Cardiac muscle cell (in vitro differentiated cells and primary cell): Measurements from ENCODE around the gene RBMS1. TPM values are rescaled to one million over a fixed set of nuclear protein-coding genes. Genes with fewer than 3 reads are reported as not detected.

Experiments used
- DNase-seq, 2 donors: peaks; one replicate each; pipeline versions ENCODE4 v3.0.0 to v3.0.0-alpha.2; 2010 to 2017; ENCODE audit warnings: low read depth in 1 of 2, low spot score in 1 of 2
- H3K27ac ChIP-seq: fragments of 200-600 bp; sonication (generic); 2 replicates; pipeline ENCODE4 v1.5.1; 2016
- H3K27me3 ChIP-seq: fragments of 200-600 bp; sonication (generic); 2 replicates; pipeline ENCODE4 v1.6.0; 2016; ENCODE audit warnings: control low read depth
- H3K36me3 ChIP-seq: fragments of 200-600 bp; sonication (generic); 2 replicates; pipeline ENCODE4 v1.5.1; 2016; ENCODE audit warnings: control low read depth
- H3K4me1 ChIP-seq: fragments of 200-600 bp; sonication (generic); 2 replicates; pipeline ENCODE4 v1.8.1; 2017; ENCODE audit warnings: low read depth, mild to moderate bottlenecking, mixed run types
- H3K4me3 ChIP-seq: fragments of 200-600 bp; sonication (generic); 2 replicates; pipeline ENCODE4 v1.5.1; 2016; ENCODE audit warnings: mild to moderate bottlenecking
- H3K9me3 ChIP-seq: fragments of 200-600 bp; sonication (generic); 2 replicates; pipeline ENCODE4 v1.5.1; 2017; ENCODE audit warnings: low read depth, mild to moderate bottlenecking, control low read depth
- polyA plus RNA-seq: library from polyadenylated mRNA; unstranded; fragments of >200 nt; fragmentation: Nextera tagmentation; extraction: Ambion mirVana; gene quantifications from 2 replicates; pipeline ENCODE4 v1.2.1, GENCODE V29; 2016
- total RNA-seq: library from RNA; depleted of rRNA; stranded (reverse); fragments of >200 nt; gene quantifications from 2 replicates; pipeline ENCODE4 v1.2.3, GENCODE V29; 2016
- TF ChIP-seq, protein P1 (sequence below): IDR thresholded peaks from 2 replicates; pipeline ENCODE4 v1.5.1; 2012; ENCODE audit warnings: low read depth, mild to moderate bottlenecking, low read length

RBMS1 gene
- total and polyA plus RNA-seq, 2 experiments from 2014 or later = 89.5 to 99.9 TPM

DNA sequence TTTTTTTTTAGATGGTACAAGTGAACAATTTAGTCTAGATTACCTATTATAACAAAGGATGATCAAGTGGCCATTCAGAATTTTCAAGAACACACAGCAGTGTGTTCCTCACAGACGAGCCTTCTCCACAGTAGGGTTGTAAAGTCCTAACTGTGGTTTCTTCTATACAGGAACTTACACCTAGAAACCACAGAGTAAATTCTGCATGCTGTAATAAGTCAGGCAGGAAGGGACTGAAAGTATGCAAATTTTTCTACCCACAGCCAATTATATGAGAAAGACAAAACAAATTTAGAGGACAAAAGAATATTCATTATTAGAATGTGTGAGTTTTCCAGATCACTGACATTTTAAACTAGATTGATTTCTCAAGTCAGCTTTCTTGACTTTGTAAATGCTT is 99.5 kb downstream of the RBMS1 start:
- no peak for DNase-seq
- Histone ChIP-seq H3K27me3 (no peaks in the 10 kb centered on the region), H3K27ac (no peak overlapping the region), H3K9me3 (no peaks in the 10 kb centered on the region), H3K4me1 (no peaks in the 10 kb centered on the region), H3K4me3 (no peak overlapping the region), H3K36me3 (no peaks in the 10 kb centered on the region)
- TF ChIP-seq, protein P1, sequence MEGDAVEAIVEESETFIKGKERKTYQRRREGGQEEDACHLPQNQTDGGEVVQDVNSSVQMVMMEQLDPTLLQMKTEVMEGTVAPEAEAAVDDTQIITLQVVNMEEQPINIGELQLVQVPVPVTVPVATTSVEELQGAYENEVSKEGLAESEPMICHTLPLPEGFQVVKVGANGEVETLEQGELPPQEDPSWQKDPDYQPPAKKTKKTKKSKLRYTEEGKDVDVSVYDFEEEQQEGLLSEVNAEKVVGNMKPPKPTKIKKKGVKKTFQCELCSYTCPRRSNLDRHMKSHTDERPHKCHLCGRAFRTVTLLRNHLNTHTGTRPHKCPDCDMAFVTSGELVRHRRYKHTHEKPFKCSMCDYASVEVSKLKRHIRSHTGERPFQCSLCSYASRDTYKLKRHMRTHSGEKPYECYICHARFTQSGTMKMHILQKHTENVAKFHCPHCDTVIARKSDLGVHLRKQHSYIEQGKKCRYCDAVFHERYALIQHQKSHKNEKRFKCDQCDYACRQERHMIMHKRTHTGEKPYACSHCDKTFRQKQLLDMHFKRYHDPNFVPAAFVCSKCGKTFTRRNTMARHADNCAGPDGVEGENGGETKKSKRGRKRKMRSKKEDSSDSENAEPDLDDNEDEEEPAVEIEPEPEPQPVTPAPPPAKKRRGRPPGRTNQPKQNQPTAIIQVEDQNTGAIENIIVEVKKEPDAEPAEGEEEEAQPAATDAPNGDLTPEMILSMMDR = no peak

DNA sequence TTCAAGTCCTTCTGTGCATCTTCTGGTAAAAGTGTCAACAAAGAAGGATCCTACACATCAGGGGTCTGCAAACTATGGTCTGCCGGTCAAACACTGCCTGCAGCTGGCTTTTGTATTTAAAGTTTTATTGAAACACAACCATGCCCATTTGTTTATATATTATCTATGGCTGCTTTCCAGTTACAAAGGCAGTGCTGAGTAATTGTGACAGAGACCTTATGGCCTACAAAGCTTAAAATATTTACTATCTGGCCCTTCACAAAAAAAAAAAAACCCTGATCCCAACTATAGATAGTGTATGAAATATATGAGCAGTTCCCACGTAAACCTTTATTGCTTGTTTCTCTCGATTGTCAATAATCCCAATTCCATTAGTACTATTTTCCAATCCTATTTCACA is 101.4 kb downstream of the RBMS1 start:
- Histone ChIP-seq H3K9me3 (no peaks in the 10 kb centered on the region), H3K4me3 (no peak overlapping the region), H3K36me3 (no peaks in the 10 kb centered on the region), H3K27ac (no peak overlapping the region), H3K4me1 (peaks cover 15% of the 10 kb centered on the region), H3K27me3 (no peaks in the 10 kb centered on the region)
- TF ChIP-seq, protein P1 = no peak
- no peak for DNase-seq

DNA sequence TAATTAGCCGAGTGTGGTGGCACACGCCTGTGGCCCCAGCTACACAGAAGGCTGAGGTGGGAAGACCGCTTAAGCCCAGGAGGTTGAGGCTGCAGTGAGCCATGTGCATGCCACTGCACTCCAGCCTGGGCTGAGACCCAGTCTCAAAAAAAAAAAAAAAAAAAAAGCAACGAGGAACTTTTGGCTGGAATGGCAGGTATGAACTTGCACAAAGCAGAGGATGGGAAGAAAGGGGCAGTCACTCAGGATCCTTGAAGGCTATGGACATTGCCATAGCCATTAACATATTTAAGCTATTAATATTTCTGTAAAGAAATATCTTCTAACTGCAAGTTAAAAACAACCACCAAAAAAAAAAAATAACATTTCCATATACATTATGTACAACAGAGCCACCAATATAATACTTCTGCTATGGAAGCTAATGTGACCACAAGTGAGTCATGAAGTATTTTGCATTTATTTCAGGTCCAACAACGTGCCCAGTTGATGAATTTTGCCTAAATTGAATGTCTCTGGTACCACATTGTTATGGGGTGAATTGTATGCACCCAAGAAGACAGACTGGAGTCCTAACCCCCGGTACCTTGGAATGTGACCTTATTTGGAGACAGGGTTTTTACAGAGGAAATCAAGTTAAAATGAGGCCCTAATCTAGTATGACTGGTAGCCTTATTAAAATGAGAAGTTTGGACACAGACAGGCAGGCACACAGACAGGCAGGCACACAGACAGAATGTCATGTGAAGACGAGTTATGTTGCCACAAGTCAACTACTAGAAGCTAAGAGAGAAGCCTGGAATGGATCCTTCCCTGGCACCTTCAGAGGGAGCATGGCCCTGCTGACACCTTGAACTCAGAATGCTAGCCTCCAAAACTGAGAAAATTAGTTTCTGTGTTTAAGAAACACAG is 102.8 kb downstream of the RBMS1 start:
- Histone ChIP-seq H3K4me1 (peaks cover 15% of the 10 kb centered on the region), H3K9me3 (no peaks in the 10 kb centered on the region), H3K27ac (no peak overlapping the region), H3K27me3 (no peaks in the 10 kb centered on the region), H3K4me3 (no peak overlapping the region), H3K36me3 (no peaks in the 10 kb centered on the region)
- DNase-seq = no peak
- TF ChIP-seq, protein P1 = no peak

DNA sequence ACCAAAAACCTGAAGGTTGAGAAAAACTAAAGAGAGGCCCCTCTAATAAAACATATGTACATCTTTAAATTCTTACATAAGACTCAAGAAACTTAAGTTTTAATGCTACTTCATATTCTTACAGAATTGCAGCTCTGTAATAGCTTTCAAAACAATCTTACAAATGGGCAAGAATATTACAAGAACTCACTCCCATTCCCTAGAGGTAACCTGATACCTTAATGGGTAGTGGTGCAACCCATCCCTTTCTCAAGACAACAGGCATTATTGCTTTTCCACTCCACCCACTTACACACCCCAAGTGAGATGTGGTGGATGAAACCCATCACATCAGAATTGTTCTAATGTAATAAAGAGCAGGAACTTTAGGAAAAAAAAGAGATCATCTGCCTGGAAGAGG is 103.7 kb downstream of the RBMS1 start:
- TF ChIP-seq, protein P1 = no peak
- peak in 1 of 2 donors; percentile 61 for DNase-seq
- Histone ChIP-seq H3K4me1 (peaks cover 19% of the 10 kb centered on the region), H3K27ac (no peak overlapping the region), H3K9me3 (no peaks in the 10 kb centered on the region), H3K4me3 (no peak overlapping the region), H3K27me3 (no peaks in the 10 kb centered on the region), H3K36me3 (no peaks in the 10 kb centered on the region)

DNA sequence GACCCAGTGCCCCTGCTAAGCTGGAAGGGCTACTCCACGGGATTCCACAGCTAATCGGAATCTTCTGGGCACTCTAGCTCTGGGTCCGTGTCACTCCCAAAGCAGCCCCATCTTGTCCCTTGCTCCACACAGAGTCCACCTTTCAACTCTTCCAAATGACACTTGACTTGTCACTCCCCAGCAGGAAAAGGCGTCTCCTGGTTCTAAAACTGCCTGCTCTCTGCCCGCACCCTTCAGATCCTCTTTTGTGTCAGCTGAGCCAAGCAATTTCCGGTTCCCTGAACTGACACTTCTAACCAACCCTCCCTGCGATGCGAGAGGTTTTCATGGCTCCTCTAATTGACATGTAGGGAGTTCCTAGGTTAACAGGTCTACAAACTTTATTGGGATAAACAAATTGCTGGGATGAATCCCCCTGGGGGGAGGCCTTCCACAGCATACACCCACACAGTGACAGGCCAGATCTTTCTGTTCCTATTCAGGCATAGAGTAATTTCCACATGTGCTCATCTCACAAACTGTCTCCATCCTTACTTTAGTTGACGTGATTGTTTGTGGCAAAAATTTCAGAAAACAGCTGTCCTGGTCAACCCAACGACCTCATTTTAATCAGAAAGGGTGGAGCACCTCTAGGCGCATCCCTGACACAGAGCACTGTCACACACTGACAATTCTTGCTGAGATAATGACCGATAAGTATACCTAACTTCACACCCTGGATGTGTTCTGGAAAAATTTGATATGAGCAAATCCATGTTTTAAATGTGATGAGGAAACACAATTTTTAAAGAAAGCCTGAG is 104.9 kb downstream of the RBMS1 start:
- peaks cover 19% of the 10 kb centered on the region for H3K4me1 ChIP-seq
- H3K36me3 ChIP-seq = no peaks in the 10 kb centered on the region
- H3K27me3 ChIP-seq = no peaks in the 10 kb centered on the region
- TF ChIP-seq, protein P1 = no peak
- H3K9me3 ChIP-seq = no peaks in the 10 kb centered on the region
- DNase-seq = no peak
- no peak overlapping the region for H3K27ac ChIP-seq
- no peak overlapping the region for H3K4me3 ChIP-seq
